Measurements from ENCODE around the gene RFK.
"Not testable (repeated sequence)": the region's sequence is repeated elsewhere in the genome, so short reads cannot be mapped to it uniquely, and the experiment has no call there.

RFK gene

GRCh38 chr9:76369583-76369982 is 24.6 kb downstream of the RFK start:
- DNase-seq: peak; percentile 78 to 85

- no peak for DNase-seq
Measured at GRCh38 chr9:76366275-76366674, 28.0 kb downstream of the RFK start.

- no peak for DNase-seq
Measured at GRCh38 chr9:76365028-76365427, 29.2 kb downstream of the RFK start.

- no peak for DNase-seq
Measured at GRCh38 chr9:76363032-76363395, 31.2 kb downstream of the RFK start.

GRCh38 chr9:76362332-76363031 is 31.7 kb downstream of the RFK start:
- not testable (repeated sequence) for DNase-seq

- DNase-seq: no peak
Measured at GRCh38 chr9:76359766-76360165, 34.5 kb downstream of the RFK start.

GRCh38 chr9:76359365-76359764 is 34.9 kb downstream of the RFK start:
- no peak for DNase-seq

- no peak for DNase-seq
Measured at GRCh38 chr9:76358628-76359280, 35.5 kb downstream of the RFK start.

- no peak for DNase-seq
Measured at GRCh38 chr9:76357555-76357954, 36.7 kb downstream of the RFK start.

GRCh38 chr9:76355886-76356285 is 38.3 kb downstream of the RFK start:
- no peak for DNase-seq

GRCh38 chr9:76354221-76354620 is 40.0 kb downstream of the RFK start:
- no peak for DNase-seq

GRCh38 chr9:76353280-76353679 is 40.9 kb downstream of the RFK start:
- no peak for DNase-seq

GRCh38 chr9:76352026-76352620 is 42.1 kb downstream of the RFK start:
- no peak for DNase-seq

GRCh38 chr9:76351006-76351405 is 43.2 kb downstream of the RFK start:
- no peak for DNase-seq

- DNase-seq: no peak
Measured at GRCh38 chr9:76349865-76350264, 44.4 kb downstream of the RFK start.

GRCh38 chr9:76342858-76343257 is 51.4 kb downstream of the RFK start:
- no peak for DNase-seq

- no peak for DNase-seq
Measured at GRCh38 chr9:76342201-76342600, 52.0 kb downstream of the RFK start.

GRCh38 chr9:76341616-76342015 is 52.6 kb downstream of the RFK start:
- no peak for DNase-seq

- DNase-seq: no peak
Measured at GRCh38 chr9:76338418-76338817, 55.8 kb downstream of the RFK start.

GRCh38 chr9:76336027-76336426 is 58.2 kb downstream of the RFK start:
- DNase-seq: no peak
